Stimulated activated CD4-positive, alpha-beta T cell treated with anti-CD3 and anti-CD28 coated beads, TNF-alpha, amount 100 ng/mL, for 48 hours (primary cell): Measurements from ENCODE around the gene AATK.

ENCODE experiments used
- DNase-seq, 3 donors: peaks; one replicate each; pipeline ENCODE4 v3.0.0-alpha.2; 2020; ENCODE audit warnings: low read depth in 3 of 3

The AATK gene

GRCh38 chr17:81114351-81115093, 51.5 kb downstream of the AATK start:
- no peak for DNase-seq

GRCh38 chr17:81113158-81113724, 52.8 kb downstream of the AATK start:
- DNase-seq, result no peak

- DNase-seq, result no peak
These were observed 53.6 kb downstream of the AATK start for GRCh38 chr17:81112450-81112849.

- no peak for DNase-seq
These were observed 55.0 kb downstream of the AATK start for GRCh38 chr17:81111066-81111465.

- DNase-seq, result no peak
These were observed 55.5 kb downstream of the AATK start for GRCh38 chr17:81110488-81111040.

GRCh38 chr17:81109957-81110356, 56.1 kb downstream of the AATK start:
- DNase-seq, result no peak

GRCh38 chr17:81108220-81108619, 57.8 kb downstream of the AATK start:
- DNase-seq, result no peak

GRCh38 chr17:81106716-81107115, 59.3 kb downstream of the AATK start:
- no peak for DNase-seq

GRCh38 chr17:81103379-81103778, 62.6 kb downstream of the AATK start:
- no peak for DNase-seq

- no peak for DNase-seq
These were observed 63.2 kb downstream of the AATK start for GRCh38 chr17:81102869-81103268.

- DNase-seq, result no peak
These were observed 63.7 kb downstream of the AATK start for GRCh38 chr17:81102352-81102751.

GRCh38 chr17:81101614-81102306, 64.3 kb downstream of the AATK start:
- peak; percentile 78 to 88 (median 80) for DNase-seq

- DNase-seq, result no peak
These were observed 65.4 kb downstream of the AATK start for GRCh38 chr17:81100668-81101067.

GRCh38 chr17:81099888-81100287, 66.1 kb downstream of the AATK start:
- DNase-seq, result no peak

- no peak for DNase-seq
These were observed 68.1 kb downstream of the AATK start for GRCh38 chr17:81097943-81098308.

- DNase-seq, result peak in 2 of 3 donors; percentile 17 to 49
These were observed 68.7 kb downstream of the AATK start for GRCh38 chr17:81097134-81097942.

- no peak for DNase-seq
These were observed 69.3 kb downstream of the AATK start for GRCh38 chr17:81096741-81097133.

- no peak for DNase-seq
These were observed 70.6 kb downstream of the AATK start for GRCh38 chr17:81095383-81095762.

- peak; percentile 72 to 97 (median 77) for DNase-seq
These were observed 71.3 kb downstream of the AATK start for GRCh38 chr17:81094509-81095382.

- no peak for DNase-seq
These were observed 72.2 kb downstream of the AATK start for GRCh38 chr17:81093619-81094508.
